GM21381 (cell line): ENCODE results near the gene DOCK7.
"Not testable (repeated sequence)": the region's sequence is repeated elsewhere in the genome, so short reads cannot be mapped to it uniquely, and the experiment has no call there.

Experiments used
- ATAC-seq: cut with Tn5 transposase; IDR thresholded peaks from one replicate; pipeline ENCODE4 v1.9.1; 2021; ENCODE audit warnings: mild to moderate bottlenecking, moderate library complexity; ENCODE audit not compliant: unreplicated experiment

The DOCK7 gene

GRCh38 chr1:62530516-62531154 lies 157.6 kb downstream of the DOCK7 start:
- no peak for ATAC-seq

DNA sequence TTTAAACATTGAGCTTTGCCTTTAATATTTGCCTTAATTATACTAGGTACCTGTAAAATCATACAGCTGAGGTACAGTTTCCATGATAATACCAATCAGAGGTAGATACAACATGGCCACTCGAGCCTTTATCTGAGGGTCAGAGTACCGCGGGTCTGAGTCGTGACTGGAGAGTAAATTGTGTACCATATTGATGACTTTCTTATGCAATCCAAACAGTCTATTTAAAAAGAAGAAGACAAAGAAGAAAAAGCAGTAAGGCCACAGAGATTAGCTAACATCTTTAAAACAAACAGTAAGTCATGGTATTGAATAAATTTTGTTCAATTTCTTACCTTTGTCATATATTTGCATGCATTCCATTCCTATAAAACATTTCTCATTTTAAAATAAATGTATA lies 159.0 kb downstream of the DOCK7 start:
- ATAC-seq, result no peak

DNA sequence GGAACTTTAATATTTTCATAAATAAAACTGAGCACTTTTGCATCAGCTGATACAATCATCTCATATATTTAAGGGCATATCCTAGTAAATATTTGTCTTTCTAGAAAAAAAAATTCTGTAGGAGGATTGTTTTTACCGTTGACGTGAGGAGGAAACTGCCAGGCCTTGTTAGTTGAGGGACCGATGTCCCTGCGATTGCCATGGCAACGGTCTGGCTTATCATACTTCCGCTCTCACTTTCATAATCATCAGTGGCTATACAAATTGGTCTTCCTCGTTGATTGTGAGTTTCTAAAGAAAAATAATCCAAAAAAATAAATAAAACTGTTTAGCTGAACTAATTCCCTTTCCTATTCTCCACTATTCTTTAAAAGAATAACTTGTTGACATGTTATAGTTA lies 160.2 kb downstream of the DOCK7 start:
- ATAC-seq, result no peak

GRCh38 chr1:62527346-62527745 lies 160.8 kb downstream of the DOCK7 start:
- ATAC-seq, result not testable (repeated sequence)

- ATAC-seq, result no peak
These were observed 164.3 kb downstream of the DOCK7 start for GRCh38 chr1:62523860-62524259.

- ATAC-seq, result no peak
These were observed 171.6 kb downstream of the DOCK7 start for GRCh38 chr1:62516600-62516999.

DNA sequence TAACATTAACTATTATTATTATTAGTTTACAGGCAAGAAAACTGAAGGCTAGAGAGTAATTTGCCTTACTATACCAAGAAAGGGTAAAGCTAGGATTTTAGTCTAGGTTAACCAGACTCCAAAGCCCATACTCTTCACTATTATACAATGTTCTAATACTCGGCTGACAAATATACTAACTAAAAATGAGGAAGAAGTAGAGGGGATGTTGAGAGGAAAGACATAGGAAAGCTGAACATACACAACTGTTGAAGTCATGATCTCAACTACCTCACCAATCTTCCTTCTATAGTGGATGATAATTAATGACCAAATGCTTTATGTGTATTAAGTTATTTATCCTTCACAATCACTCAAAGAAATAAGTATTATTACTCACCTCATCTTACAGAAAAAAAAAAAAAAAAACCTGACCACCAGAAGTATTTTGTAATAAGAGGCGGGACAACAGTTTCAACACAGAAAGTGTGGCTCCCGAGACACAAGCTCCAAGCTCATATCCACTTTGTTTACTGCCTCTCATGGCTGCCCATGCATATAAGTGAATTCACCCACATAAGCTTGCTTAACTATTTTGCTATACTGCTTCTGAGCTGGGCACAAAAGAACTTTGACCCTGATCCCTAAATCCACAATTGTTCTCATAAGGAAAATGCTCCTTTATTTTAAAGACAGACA lies 173.3 kb downstream of the DOCK7 start:
- no peak for ATAC-seq

DNA sequence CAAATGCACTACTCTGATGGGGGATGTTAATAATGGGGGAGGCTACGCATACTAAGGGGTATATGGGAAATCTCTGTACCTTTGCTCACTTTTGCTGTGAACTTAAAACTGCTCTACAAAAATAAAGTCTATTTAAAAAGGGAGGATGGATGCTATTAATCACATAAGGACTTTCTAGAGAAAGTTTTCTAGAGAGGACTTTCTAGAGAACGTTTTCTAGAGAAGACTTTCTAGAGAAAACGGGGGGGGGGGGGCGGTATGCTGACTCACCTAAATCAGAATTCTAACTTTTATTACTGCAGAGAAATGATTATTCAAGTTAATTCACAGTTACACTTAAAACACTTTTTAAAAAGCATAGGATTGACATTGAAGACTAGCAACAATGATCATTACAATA lies 175.2 kb downstream of the DOCK7 start:
- no peak for ATAC-seq

GRCh38 chr1:62509028-62509427 lies 179.2 kb downstream of the DOCK7 start:
- ATAC-seq, result no peak

DNA sequence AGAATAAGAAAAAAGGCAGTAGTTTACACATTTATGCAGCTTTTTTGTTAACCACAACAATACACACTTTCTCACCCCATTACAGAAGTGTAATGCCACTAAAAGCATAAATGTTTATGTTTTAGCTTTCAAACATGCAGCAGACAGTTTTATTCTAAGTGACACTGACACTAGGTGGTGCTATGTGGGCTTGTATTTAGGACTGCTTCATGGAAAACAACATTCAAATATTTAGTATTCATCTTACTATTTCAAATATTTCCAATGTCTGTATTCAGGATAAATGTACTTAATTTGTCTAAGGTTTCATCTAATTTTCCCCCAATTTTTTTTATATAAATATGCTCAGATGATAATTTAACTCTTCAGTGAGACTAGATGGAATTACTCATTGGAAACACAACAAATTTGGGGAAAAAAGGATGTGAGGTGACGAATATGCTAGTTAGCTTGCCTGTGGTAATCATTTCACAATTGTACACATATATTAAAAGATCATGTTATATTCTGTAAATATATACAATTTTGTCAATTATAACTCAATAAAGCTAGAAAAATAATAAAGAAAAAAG lies 179.9 kb downstream of the DOCK7 start:
- no peak for ATAC-seq

- no peak for ATAC-seq
These were observed 188.0 kb downstream of the DOCK7 start for GRCh38 chr1:62500210-62500609.

DNA sequence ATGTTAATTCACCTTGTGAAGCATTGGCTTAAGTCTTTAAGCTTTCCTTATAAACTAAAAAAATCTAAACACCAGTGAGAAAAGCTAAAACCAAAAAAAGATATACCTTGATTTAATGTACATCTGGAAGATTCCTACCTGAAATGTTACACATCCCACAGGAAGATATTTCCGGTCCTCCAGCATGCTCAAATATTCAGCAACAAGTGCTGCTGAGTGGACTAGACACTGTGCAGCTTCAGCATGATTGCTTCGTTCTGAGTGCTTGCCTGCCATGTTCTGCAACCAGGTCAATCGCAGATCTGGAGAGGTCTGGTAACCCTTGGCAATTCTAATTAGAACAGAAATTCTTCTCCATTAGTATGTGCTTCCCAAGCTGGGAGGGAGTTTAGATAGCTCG lies 194.0 kb downstream of the DOCK7 start:
- ATAC-seq, result no peak

DNA sequence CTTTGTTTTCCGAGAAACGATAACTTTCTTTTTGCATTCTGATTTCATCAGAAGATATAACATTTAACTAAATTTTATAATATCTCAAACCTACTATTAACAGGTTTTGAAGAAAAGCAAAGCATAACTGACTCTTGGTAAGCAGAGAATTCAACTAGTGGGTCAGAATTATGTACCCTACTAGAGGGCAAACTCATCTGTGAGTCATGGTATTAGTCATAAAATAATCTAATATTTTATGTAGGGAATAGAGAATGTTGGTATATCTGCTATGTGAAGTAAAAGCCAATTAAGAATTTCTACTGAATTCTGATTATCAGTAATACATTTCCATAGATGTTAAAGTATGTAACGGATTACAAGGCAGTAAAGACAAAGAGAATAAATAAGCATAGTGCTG lies 194.5 kb downstream of the DOCK7 start:
- ATAC-seq, result no peak

DNA sequence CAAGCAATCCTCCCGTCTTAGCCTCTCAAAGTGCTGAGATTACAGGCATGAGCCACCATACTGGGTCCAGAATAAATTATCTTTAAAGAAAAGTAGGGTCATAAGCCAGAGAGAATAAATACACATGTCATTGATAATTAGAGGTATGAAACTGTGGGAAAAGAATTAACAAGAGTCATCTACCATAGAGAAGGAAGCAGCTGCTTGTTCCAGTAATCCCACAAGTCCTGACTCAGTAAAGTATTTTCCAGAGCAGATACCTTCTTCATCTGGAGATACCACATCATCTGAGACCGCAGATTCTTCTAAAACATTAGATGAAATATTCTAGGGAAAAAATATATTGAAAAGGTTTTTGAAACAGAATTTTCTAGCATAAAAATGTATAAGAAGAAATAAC lies 195.7 kb downstream of the DOCK7 start:
- no peak for ATAC-seq

DNA sequence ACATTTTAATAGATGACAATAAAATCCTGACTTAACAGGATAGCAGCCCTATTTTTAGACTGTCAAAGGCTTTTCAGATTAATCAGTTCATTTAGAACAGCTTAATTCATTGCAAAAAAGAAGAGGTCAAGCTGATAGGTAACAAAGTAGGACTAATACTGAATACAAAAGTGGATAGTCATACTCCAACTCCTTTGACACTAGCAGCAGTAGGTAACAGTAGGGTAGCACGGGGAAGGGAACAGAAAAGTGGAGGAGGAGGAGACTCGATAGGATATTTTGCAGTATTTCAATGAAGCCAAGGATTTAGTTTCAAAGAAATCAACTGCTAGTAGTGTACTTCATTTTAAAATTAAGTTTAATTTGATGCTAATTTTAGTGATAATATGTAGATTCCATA lies 200.2 kb downstream of the DOCK7 start:
- no peak for ATAC-seq

GRCh38 chr1:62484824-62485468 lies 203.2 kb downstream of the DOCK7 start:
- no peak for ATAC-seq

DNA sequence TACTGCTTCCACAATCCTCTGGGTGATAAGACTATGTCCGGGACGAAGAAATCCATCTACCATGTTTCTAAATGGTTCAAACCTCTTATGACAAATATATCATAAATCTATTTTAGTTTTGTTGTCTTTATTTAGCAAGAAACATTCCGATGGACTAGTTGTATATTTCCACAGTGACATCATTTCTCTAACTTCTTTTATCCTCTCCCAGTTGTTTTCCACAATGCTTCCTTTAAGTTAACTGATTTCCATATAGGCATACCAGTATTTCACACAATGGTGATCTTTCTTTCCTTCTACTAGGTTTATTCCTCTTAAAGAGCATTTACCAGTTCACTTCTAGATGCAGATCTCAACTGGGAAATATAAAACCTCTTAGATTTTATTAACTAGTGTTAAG lies 206.5 kb downstream of the DOCK7 start:
- no peak for ATAC-seq

DNA sequence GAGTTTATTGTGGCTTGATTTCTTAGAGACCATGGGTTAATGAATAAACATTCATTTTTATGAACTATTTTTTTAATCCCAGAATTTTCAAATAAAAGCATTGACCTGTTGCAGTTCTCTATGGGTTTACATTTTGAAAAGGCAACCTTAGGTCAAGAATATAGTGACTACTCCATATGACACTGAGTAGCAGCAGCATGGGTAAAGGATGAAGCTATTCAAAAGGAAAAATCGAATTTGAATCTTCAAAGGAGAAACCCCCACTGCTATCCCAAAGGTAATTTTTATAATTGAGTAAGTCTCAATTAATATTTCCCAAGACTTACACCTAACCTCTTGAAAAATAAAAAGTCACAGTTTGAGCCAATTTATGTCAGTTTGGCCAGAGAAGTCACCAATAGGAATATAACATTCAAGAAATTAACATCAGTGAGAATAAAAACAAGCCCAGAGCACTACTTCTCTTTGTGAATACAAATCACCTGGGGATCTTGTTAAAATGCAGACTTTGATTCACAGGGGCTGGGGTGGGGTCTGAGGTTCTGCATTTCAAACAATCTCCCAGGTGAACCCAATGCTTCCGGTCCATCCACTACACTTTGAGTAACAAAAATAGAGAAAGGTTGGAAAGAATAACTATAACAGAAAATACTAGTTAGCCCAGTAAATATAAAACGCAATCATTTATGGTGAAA lies 211.5 kb downstream of the DOCK7 start:
- ATAC-seq, result no peak

- ATAC-seq, result no peak
These were observed 221.1 kb downstream of the DOCK7 start for GRCh38 chr1:62467092-62467491.

DNA sequence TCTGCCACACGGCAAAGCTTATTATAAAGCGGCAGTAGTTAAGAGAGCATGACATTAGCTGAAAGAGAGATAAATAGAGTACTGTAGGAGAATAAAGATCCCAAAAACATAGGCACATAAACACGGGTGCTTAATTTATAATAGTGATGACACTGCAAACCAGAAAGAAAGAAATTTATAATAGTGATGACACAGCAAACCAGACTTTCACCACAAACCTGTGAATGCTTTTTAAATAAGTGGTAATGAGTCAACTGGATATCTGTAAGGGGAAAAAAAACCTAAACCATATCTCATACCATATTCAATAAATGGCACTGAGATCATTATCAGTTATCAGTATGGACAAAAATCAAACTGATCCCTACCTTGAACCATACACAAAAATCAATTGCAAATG lies 225.8 kb downstream of the DOCK7 start:
- no peak for ATAC-seq

GRCh38 chr1:62457955-62458354 lies 230.2 kb downstream of the DOCK7 start:
- no peak for ATAC-seq
